ENCODE measurements around the gene ACSF3. TPM values are rescaled to one million over a fixed set of nuclear protein-coding genes. Genes with fewer than 3 reads are reported as not detected.

ACSF3 gene
- total RNA-seq, 2 donors from 2014 or later, result 33.1 to 59.9 TPM

DNA sequence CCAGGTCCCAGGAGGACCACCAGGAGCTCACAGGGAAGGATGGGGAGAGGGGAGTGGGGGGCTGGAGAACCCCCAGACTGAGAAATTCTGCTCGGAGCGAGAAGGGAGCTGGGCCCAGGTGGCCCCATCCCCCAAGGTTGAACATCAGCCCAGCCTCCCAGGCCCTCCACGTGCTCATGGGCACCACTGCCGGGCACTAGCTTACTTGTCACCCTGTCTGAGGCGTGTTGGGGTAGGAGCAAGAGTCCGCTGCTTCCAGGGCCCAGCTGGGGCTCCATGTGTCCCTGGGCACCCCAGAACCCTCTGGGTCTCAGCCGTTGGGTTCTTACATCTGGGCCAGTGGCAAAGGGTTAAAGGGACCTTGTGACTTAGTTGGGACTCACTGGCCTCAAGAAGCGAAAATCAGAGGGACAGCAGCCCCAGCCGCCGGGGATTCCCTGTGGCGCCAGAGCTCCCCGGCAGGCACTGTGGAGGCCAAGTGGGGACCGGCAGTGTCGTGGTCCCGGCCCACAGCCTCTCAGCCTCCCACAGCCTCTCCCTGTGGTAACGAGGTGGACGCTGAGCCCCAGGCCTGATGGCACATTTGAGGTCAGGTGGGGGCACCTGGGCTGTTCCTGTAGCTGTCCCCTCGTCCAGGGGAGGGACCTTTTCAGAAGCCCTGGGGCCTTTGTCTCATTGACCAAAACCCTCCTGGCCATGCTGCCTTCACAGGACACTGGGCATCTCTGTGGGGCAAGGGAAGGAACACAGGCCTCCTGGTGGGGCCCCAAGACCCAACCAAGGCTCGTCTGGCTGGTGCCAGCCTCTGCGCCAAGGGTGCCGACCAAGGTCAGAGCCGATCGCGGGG is 44.2 kb downstream of the ACSF3 start:
- Mint-ChIP-seq H3K36me3 (peaks cover 0 to 9% of the 10 kb centered on the region in 2 donors), H3K9me3 (no peaks in the 10 kb centered on the region), H3K27ac (no peak overlapping the region)
- DNase-seq (ENCODE audit: low spot score in 2 of 2) (no peak), ATAC-seq (no peak)

DNA sequence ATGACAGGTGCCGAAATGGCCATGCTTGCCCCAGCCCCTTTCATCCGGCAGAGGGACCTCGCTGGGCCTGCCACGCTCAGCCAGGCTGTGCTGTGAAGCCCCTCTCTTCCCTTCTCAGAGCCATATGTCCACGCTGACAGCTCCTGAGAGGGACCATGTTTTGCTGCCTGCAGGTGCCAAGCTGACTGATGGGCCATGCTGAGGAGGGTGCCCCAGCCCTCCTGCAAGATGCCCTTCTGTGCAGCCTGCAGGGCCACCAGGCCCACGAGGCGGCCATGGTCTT is 44.8 kb downstream of the ACSF3 start:
- Mint-ChIP-seq H3K27ac (no peak overlapping the region), H3K36me3 (peaks cover 0 to 9% of the 10 kb centered on the region in 2 donors), H3K9me3 (no peaks in the 10 kb centered on the region)
- DNase-seq (ENCODE audit: low spot score in 2 of 2), result no peak
- peak in 1 of 2 donors; percentile 14 for ATAC-seq

DNA sequence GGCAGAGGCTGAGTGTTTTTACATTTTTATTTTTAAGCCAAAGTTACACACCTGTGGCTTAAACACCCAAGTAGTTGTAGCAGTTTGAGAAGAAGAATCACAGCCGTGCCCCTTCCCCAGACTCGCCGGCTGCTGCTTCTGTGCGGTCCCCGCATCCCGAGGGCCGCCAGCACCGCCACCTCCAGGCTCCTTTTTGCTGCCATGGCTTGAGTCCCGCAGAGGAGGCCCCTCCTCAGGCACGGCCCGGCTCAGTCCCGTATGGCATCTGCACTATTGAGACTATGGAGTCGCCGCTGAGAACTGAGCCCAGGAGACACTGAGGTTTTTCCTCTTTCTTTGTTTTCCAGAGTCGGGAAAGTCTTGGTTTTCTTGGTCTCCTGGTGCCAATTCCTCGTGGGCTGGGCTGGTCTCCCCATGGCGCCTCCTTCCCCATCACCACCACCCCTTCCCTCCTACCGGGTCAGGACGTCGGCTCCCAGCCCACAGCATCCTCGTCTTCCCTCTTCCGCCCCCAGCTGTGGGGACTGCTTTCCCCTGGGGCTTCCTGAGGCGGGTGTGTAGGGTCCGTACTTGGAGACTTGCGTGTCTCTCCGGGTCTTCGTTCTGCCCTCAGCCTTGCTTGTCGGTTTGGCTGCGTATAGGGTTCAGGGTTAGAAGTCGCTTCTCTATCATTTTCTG is 45.3 kb downstream of the ACSF3 start:
- peak overlapping the region; percentile 29 for H3K27ac Mint-ChIP-seq
- no peak for DNase-seq (ENCODE audit: low spot score in 2 of 2)
- H3K36me3 Mint-ChIP-seq, result peaks cover 0 to 4% of the 10 kb centered on the region in 2 donors
- no peak for ATAC-seq
- no peaks in the 10 kb centered on the region for H3K9me3 Mint-ChIP-seq

DNA sequence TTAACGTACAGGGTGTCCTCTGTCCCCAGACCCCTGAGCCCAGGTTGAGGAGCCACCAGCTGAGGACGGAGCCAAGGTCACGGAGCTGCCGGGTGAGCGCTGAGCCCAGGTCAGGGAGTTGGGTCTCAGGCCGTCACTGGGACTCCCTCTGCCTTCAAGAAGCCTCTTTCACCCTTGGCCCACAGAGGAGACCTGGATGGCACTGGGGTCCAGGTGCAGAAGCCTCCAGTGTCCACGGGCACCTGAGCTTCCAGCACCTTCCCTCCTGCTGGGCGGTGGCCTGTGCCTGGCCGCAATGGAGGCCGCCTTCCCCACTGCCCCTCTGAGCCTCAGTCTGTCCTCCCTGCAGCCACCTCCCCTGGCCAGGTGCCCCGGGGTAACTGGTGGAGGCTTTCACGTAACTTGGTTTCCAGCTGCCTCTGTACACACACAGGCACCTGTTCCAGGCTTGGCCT is 46.3 kb downstream of the ACSF3 start:
- ATAC-seq (no peak), DNase-seq (ENCODE audit: low spot score in 2 of 2) (no peak)
- Mint-ChIP-seq H3K9me3 (no peaks in the 10 kb centered on the region), H3K27ac (peak overlapping the region in 1 of 2 donors; percentile 29), H3K36me3 (no peaks in the 10 kb centered on the region)

DNA sequence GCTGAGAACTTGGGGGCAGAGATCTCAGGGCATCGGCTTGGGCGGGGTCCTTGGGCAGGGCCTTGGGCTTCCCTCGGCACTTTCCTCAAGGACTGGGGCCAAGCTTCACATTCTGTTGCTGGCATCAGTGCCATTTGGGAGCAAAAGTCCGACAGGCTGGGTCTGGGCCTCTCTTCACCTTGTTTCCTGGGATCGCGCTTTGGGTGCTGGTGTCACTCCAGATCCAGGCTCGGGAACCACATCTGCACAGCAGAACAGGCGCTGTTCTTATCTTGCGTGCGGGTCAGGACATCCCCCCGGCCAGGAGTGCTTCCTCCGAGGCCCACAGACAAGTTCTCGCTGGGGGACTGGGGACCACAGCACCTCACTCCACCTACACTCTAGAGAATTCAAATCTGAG is 46.7 kb downstream of the ACSF3 start:
- Mint-ChIP-seq H3K36me3 (no peaks in the 10 kb centered on the region), H3K27ac (peak overlapping the region in 1 of 2 donors; percentile 29), H3K9me3 (no peaks in the 10 kb centered on the region)
- DNase-seq (ENCODE audit: low spot score in 2 of 2) (no peak), ATAC-seq (no peak)

DNA sequence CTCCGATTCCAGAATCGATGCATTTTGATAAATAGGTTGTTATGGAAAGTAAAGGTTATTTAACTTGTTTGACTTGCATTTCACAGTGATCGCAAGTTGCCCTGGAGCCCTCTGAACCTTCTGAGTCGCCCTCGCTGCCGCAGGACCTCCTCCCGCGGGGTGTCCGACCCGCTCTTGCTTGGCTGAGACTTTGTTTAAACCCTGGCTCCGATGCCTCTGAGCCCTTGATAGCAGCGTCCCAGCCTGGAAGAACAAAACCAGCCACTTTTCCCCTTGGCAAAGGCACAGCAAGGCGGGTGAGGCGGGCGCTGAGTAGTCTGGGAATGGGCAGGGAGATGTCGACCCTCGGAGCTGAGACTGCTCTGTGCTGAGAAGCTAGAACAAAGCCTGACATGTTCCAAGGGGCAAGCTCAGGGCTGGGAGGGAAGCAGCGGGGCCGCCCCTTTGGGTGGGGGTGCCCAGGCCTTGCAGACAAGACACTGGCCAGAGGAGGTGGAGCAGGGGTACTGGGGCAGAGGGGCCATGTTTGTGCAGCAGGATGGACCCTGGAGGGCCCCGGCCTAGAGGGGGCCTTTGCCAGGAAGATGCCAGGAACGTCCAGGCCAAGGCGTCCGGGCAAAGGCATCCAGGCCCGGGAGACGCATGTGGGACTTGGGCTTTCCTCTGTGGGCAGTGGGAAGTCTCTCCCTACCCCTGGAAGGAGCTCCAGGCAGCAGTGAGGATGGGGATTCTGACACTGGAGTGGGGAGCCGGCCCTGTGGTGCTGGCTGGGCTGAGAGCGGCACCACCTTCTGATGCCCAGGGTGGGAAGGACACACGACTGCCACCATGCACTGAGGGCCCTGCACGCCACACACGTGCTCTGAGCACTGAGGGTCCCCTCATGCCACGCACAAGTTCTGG is 47.6 kb downstream of the ACSF3 start:
- no peaks in the 10 kb centered on the region for H3K9me3 Mint-ChIP-seq
- peak overlapping the region in 1 of 2 donors; percentile 29 for H3K27ac Mint-ChIP-seq
- DNase-seq (ENCODE audit: low spot score in 2 of 2), result no peak
- ATAC-seq, result no peak
- H3K36me3 Mint-ChIP-seq, result peaks cover 0 to 3% of the 10 kb centered on the region in 2 donors

DNA sequence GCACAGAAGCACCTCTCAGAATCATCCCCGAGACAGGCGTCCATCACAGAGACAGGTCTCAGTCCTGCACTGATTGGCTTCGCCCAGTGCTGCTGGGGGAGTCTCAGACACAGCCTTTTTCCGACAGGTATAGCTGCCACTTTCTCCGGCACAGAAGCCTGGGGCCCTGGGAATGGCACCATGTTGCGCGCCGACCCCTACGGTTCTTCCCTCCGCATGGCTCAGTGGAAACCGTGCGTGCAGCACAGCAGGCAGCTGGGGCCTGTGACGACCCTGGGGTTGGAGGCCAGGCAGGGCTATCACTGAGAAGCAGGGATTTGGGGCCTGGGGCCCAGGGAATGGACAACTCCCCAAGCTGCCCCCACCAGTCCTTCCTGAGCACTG is 48.2 kb downstream of the ACSF3 start:
- no peak for ATAC-seq
- DNase-seq (ENCODE audit: low spot score in 2 of 2), result no peak
- Mint-ChIP-seq H3K36me3 (peaks cover 0 to 10% of the 10 kb centered on the region in 2 donors), H3K9me3 (no peaks in the 10 kb centered on the region), H3K27ac (no peak overlapping the region)

DNA sequence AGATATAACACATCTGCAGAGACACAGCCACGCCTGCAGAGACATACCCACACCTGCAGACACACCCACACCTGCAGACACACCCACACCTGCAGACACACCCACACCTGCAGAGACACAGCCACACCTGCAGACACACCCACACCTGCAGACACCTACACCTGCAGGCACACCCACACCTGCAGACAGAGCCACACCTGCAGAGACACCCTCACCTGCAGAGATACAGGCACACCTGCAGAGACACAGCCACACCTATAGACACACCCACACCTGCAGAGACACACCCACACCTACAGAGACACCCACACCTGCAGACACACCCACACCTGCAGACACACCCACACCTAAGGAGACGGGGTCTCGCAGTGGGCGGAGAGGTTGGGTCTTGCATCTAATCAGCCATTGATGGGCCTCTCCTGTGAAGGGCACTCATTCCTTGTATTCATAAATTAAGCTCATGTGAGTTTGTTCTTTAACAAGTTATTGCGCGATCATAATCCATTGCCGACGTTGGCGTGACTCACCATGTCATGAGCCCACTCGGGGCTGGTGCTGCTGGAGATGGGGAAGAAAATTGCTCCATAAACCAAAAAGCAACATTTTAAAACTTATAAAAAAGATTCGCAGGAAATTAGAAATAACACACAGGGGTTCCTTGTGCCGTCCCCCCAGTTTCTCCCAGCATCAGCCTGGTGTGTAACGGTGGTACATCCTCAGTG is 49.0 kb downstream of the ACSF3 start:
- H3K36me3 Mint-ChIP-seq, result peaks cover 0 to 13% of the 10 kb centered on the region in 2 donors

DNA sequence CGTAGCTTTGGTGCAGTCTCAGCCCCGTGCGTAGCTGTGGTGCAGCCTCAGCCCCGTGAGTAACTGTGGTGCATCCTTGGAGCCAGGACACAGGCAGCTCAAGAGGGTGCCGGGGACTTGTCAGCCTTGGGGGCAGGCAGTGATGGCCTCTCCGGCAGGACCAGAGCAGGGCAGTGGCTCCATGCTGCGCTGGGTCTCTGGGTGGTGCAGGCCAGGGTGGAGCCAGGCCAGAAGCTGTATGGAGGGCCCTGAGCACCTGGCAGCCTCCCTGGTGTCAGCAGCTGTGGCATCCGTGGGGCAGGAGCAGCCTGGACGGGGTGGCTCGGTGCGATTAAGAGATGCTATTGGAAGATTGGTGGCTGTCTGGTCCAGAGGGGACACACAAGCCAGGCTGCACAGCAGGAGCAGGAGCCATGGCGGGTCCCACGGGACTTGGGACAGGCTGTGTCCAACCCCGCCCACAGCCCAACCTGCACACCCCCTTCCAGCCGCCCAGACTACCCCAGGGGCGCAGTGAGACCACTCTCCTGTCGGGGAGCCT is 49.6 kb downstream of the ACSF3 start:
- no peak for ATAC-seq

More for the DNA sequence above, 49.0 kb downstream of the ACSF3 start:
- no peak for ATAC-seq
- no peak overlapping the region for H3K27ac Mint-ChIP-seq
- no peaks in the 10 kb centered on the region for H3K9me3 Mint-ChIP-seq
- DNase-seq (ENCODE audit: low spot score in 2 of 2), result no peak

DNA sequence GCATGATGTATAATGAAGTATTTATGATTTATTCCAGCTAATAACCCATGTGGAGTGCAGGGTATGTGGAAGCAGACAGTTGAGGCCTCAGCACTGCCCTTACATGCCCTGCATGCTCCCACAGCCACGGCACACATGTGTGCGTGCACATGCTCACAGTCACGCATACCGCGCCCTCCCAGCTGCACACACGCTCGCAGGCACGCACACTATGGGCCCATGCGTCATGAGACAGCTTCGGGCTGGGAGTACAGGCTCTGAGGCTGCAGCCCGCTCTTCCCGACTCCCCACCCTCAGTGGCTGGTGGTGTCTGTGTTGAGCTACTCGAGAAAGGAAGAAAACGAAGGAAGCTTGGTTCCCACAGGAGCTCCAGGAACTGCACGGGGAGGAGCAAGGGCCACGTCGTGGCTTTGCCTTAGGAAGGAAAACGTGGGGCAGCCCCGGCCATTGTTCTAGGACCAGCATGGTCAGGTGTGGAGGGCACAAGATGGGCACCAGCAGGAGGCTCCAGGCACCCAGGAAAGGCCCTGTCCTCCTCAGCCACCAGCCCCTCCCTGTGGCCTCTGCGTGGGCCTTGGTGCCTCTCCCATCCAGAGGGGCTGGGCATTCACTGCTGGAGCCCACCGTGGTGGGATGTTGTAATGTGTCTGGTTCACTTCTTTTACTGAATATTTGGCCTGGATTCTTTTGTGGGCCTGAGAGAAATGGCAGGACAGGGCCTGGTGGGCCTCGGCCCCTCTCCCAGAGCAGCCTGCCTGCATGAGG is 50.4 kb downstream of the ACSF3 start:
- ATAC-seq (no peak), DNase-seq (ENCODE audit: low spot score in 2 of 2) (no peak)
- Mint-ChIP-seq H3K27ac (peak overlapping the region in 1 of 2 donors; percentile 85), H3K36me3 (peaks cover 5 to 24% of the 10 kb centered on the region in 2 donors), H3K9me3 (peaks cover 2 to 6% of the 10 kb centered on the region in 2 donors)

More for the DNA sequence above, 49.6 kb downstream of the ACSF3 start:
- DNase-seq (ENCODE audit: low spot score in 2 of 2), result no peak
- Mint-ChIP-seq H3K27ac (no peak overlapping the region), H3K36me3 (peaks cover 0 to 17% of the 10 kb centered on the region in 2 donors), H3K9me3 (no peaks in the 10 kb centered on the region)

DNA sequence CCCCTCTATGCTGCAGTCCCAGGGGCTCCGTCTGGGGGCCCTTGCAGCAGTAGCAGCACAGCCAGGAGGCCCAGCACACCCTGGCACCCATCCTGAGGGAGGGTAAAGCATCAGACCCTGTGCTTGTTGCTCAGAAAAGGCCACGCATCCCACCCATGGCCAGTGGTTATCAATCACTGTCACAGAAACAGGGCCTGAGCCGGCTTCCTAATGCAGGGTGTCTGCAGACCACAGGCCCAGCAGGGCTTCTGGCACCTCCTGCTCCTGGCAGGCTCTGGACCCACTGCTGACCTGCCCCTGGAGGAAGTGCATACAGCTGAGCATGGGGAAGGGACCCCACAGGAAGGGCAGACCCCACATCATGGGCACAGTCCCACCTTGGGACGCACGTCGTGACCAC is 51.0 kb downstream of the ACSF3 start:
- H3K27ac Mint-ChIP-seq, result no peak overlapping the region
- ATAC-seq (no peak), DNase-seq (ENCODE audit: low spot score in 2 of 2) (no peak)
- H3K9me3 Mint-ChIP-seq, result peaks cover 3 to 10% of the 10 kb centered on the region in 2 donors
- peaks cover 8 to 29% of the 10 kb centered on the region in 2 donors for H3K36me3 Mint-ChIP-seq

DNA sequence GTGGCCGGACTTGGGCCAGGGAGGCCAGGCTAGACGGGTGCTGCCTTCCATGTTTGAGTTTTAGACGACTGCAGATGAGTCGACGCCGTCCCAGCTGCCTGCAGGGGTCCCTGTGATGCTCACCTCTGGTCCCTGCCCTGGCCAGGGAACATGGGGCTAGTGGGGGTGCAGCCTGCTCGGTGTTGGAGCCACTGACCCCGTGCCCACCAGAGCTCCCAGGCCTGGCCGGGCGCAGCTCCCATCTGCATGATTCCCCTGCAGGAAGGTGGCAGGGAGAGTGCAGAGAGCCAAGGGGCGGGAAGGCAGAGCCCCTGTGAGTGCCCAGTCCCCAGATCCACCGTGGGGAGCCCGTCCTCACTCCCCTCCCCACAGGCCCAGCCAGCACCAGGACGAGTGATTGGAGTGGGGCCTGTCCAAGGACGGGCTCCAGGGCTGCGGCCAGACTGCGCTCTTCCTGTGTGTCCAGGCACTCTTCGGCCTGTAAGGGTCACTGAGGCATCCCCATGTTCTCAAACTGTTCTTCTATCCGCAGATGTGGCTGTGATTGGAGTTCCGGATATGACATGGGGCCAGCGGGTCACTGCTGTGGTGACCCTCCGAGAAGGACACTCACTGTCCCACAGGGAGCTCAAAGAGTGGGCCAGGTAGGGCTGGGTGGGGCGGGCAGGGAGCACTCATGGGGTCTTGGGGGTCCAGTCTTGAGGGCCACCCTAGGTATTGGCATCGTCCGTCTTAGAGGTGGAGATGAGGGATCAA is 51.9 kb downstream of the ACSF3 start:
- Mint-ChIP-seq H3K9me3 (peaks cover 3 to 10% of the 10 kb centered on the region in 2 donors), H3K36me3 (peaks cover 12 to 31% of the 10 kb centered on the region in 2 donors), H3K27ac (peak overlapping the region in 1 of 2 donors; percentile 57)
- DNase-seq (ENCODE audit: low spot score in 2 of 2) (no peak), ATAC-seq (no peak)

DNA sequence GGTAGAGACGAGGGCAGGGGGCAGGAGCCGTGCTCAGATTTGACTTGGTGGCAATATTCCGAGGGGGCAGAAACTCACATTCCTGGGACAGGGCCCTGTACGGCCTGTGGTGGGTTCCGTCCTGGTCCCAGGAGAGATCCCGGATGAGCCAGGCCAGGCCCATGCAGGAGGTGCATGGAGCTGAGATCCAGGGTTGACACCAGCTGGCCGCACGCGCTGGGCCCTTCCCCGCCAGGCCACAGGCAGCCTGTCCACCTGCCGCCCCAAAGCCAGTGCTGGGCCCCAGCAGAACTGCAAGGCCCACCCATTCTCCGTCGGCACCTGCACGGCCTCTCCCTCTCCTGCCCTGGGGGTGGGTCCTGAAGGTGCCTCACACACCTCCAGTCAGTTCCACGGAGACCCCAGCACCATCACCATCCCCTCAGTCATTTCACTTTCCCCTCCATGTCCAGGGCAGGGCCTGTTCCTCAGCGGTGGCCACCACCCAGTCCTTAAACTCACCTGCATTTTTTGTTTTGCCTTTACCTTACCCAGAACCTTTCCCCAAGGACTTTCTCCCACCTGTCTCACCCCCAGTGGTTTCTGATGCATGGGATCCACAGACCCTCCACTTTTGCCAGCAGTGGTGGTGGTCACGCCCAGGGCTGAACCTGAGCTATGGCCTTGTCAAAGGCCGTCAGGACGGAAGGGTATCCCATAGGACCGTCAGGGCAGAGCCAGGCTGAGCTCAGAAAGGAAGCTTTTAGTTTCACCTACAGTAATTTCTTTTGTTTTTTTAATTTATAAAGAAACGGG is 52.8 kb downstream of the ACSF3 start:
- peak overlapping the region; percentile 13 to 57 for H3K27ac Mint-ChIP-seq

More for the DNA sequence above, 52.8 kb downstream of the ACSF3 start:
- no peak for DNase-seq (ENCODE audit: low spot score in 2 of 2)
- Mint-ChIP-seq H3K9me3 (peaks cover 3 to 10% of the 10 kb centered on the region in 2 donors), H3K36me3 (peaks cover 14 to 31% of the 10 kb centered on the region in 2 donors)
- ATAC-seq, result no peak

Measured in activated naive CD4-positive, alpha-beta T cell treated with anti-CD3 and anti-CD28 coated beads, Interleukin-2, amount 50 U/mL, for 72 hours (primary cell).